Mucosa of rectum (tissue), 2 donors: Measurements from ENCODE around the gene ST6GALNAC1.

Experiments used
- H3K27ac ChIP-seq, 2 donors: one replicate each; pipeline ENCODE4 v1.7.0; 2013; ENCODE audit warnings: inconsistent platforms in 2 of 2, low read depth in 2 of 2, low read length in 2 of 2
- H3K27me3 ChIP-seq, 2 donors: one replicate each; pipeline ENCODE4 v1.7.0; 2013; ENCODE audit warnings: low read length in 2 of 2; ENCODE audit not compliant: control insufficient read depth in 2 of 2, insufficient read depth in 2 of 2
- H3K36me3 ChIP-seq, 2 donors: one replicate each; pipeline ENCODE4 v1.7.0; 2013; ENCODE audit warnings: low read length in 2 of 2; ENCODE audit not compliant: control insufficient read depth in 2 of 2, insufficient read depth in 2 of 2
- H3K4me1 ChIP-seq, 2 donors: one replicate each; pipeline ENCODE4 v1.7.0; 2013; ENCODE audit warnings: low read length in 2 of 2, mild to moderate bottlenecking in 1 of 2; ENCODE audit not compliant: control insufficient read depth in 2 of 2, insufficient read depth in 2 of 2
- H3K4me3 ChIP-seq, 2 donors: one replicate each; pipeline ENCODE4 v1.7.0; 2013; ENCODE audit warnings: low read length in 2 of 2
- H3K9ac ChIP-seq, 2 donors: one replicate each; pipeline ENCODE4 v1.7.0; 2013; ENCODE audit warnings: low read length in 2 of 2, low read depth in 1 of 2, mild to moderate bottlenecking in 1 of 2
- H3K9me3 ChIP-seq, 2 donors: one replicate each; pipeline ENCODE4 v1.7.0; 2013; ENCODE audit warnings: low read length in 2 of 2; ENCODE audit not compliant: control insufficient read depth in 2 of 2
- donor health status: healthy.
- donor health status: Normal muscosa, but diverticular disease.

The ST6GALNAC1 gene

GRCh38 chr17:76633628-76634328, 9.8 kb downstream of the ST6GALNAC1 start:
- Histone ChIP-seq H3K9ac (no peak overlapping the region), H3K36me3 (peaks cover 28 to 33% of the 10 kb centered on the region in 2 donors), H3K4me3 (no peak overlapping the region), H3K27ac (no peak overlapping the region), H3K27me3 (no peaks in the 10 kb centered on the region), H3K4me1 (peaks cover 5 to 7% of the 10 kb centered on the region in 2 donors), H3K9me3 (no peaks in the 10 kb centered on the region)

GRCh38 chr17:76631821-76632565, 11.6 kb downstream of the ST6GALNAC1 start:
- Histone ChIP-seq H3K4me3 (no peak overlapping the region), H3K9me3 (no peaks in the 10 kb centered on the region), H3K27me3 (peaks cover 0 to 1% of the 10 kb centered on the region in 2 donors), H3K4me1 (peaks cover 2 to 7% of the 10 kb centered on the region in 2 donors), H3K36me3 (peaks cover 35 to 42% of the 10 kb centered on the region in 2 donors), H3K9ac (no peak overlapping the region), H3K27ac (no peak overlapping the region)

GRCh38 chr17:76630151-76630550, 13.4 kb downstream of the ST6GALNAC1 start:
- Histone ChIP-seq H3K9me3 (no peaks in the 10 kb centered on the region), H3K27ac (no peak overlapping the region), H3K36me3 (peaks cover 45 to 54% of the 10 kb centered on the region in 2 donors), H3K27me3 (peaks cover 0 to 2% of the 10 kb centered on the region in 2 donors), H3K4me1 (peaks cover 2 to 7% of the 10 kb centered on the region in 2 donors), H3K9ac (no peak overlapping the region), H3K4me3 (no peak overlapping the region)

- Histone ChIP-seq H3K9me3 (no peaks in the 10 kb centered on the region), H3K36me3 (peaks cover 44 to 52% of the 10 kb centered on the region in 2 donors)
Measured at GRCh38 chr17:76627510-76627909, 16.0 kb downstream of the ST6GALNAC1 start.

GRCh38 chr17:76626442-76626841, 17.1 kb downstream of the ST6GALNAC1 start:
- H3K36me3 ChIP-seq, result peaks cover 38 to 44% of the 10 kb centered on the region in 2 donors
- H3K9ac ChIP-seq, result no peak overlapping the region
- H3K4me3 ChIP-seq, result no peak overlapping the region
- no peaks in the 10 kb centered on the region for H3K9me3 ChIP-seq
- peaks cover 0 to 2% of the 10 kb centered on the region in 2 donors for H3K27me3 ChIP-seq
- peaks cover 0 to 3% of the 10 kb centered on the region in 2 donors for H3K4me1 ChIP-seq
- H3K27ac ChIP-seq, result no peak overlapping the region

More at GRCh38 chr17:76627510-76627909, 16.0 kb downstream of the ST6GALNAC1 start:
- Histone ChIP-seq H3K27ac (no peak overlapping the region), H3K4me1 (peaks cover 0 to 3% of the 10 kb centered on the region in 2 donors), H3K27me3 (peaks cover 0 to 2% of the 10 kb centered on the region in 2 donors), H3K4me3 (no peak overlapping the region), H3K9ac (no peak overlapping the region)

- Histone ChIP-seq H3K27me3 (peaks cover 0 to 2% of the 10 kb centered on the region in 2 donors), H3K9ac (no peak overlapping the region), H3K36me3 (peaks cover 35 to 44% of the 10 kb centered on the region in 2 donors), H3K4me3 (no peak overlapping the region), H3K9me3 (no peaks in the 10 kb centered on the region), H3K4me1 (peaks cover 0 to 3% of the 10 kb centered on the region in 2 donors), H3K27ac (no peak overlapping the region)
Measured at GRCh38 chr17:76625496-76625895, 18.1 kb downstream of the ST6GALNAC1 start.

GRCh38 chr17:76623271-76624146, 20.0 kb downstream of the ST6GALNAC1 start:
- Histone ChIP-seq H3K27me3 (peaks cover 0 to 2% of the 10 kb centered on the region in 2 donors), H3K4me1 (peaks cover 0 to 3% of the 10 kb centered on the region in 2 donors), H3K9me3 (no peaks in the 10 kb centered on the region), H3K4me3 (no peak overlapping the region), H3K9ac (no peak overlapping the region), H3K36me3 (peaks cover 25 to 37% of the 10 kb centered on the region in 2 donors), H3K27ac (no peak overlapping the region)

- Histone ChIP-seq H3K9me3 (no peaks in the 10 kb centered on the region), H3K4me3 (no peak overlapping the region), H3K27ac (no peak overlapping the region), H3K9ac (no peak overlapping the region), H3K4me1 (no peaks in the 10 kb centered on the region), H3K27me3 (no peaks in the 10 kb centered on the region), H3K36me3 (peaks cover 0 to 4% of the 10 kb centered on the region in 2 donors)
Measured at GRCh38 chr17:76617838-76618237, 25.7 kb downstream of the ST6GALNAC1 start.

GRCh38 chr17:76614912-76615617, 28.5 kb downstream of the ST6GALNAC1 start:
- Histone ChIP-seq H3K4me1 (no peaks in the 10 kb centered on the region), H3K9me3 (no peaks in the 10 kb centered on the region), H3K4me3 (no peak overlapping the region), H3K9ac (no peak overlapping the region), H3K27me3 (no peaks in the 10 kb centered on the region), H3K27ac (no peak overlapping the region), H3K36me3 (peaks cover 0 to 4% of the 10 kb centered on the region in 2 donors)
